HG02763 (cell line): Measurements from ENCODE around the gene GALNT1.
"Not testable (repeated sequence)": the region's sequence is repeated elsewhere in the genome, so short reads cannot be mapped to it uniquely, and the experiment has no call there.

Source experiments
- ATAC-seq: cut with Tn5 transposase; IDR thresholded peaks from one replicate; pipeline ENCODE4 v1.9.1; 2021; ENCODE audit warnings: mild to moderate bottlenecking, moderate library complexity; ENCODE audit not compliant: unreplicated experiment

The GALNT1 gene

GRCh38 chr18:35581546-35581897 lies at the start of gene GALNT1:
TSS of gene GALNT1 (plus strand) at chr18:35581740. CDS start at chr18:35654663, 72,923 bp downstream.
- ATAC-seq, result no peak

- no peak for ATAC-seq
Observed at GRCh38 chr18:35533916-35534405, 47.6 kb upstream of the GALNT1 start.

DNA sequence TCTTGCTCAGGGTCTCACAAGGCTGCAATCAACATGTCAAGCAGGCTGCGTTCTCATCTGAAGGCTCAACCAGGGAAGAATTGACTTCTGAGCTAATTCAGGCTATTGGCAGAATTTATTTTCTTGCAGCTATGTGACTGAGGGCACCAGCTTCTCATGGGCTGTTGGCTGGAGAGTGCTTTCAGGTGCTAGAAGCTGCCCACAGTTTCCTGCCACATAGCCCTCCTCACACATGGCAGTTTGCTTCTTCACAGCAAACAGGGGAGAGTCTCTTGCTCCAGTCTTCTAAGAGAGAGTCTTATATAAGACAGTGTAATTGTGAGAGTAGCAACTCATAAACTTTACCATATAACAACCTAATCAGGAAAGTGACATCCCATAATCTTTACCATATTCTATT lies 46.2 kb upstream of the GALNT1 start:
- ATAC-seq, result no peak

- no peak for ATAC-seq
Observed at GRCh38 chr18:35542356-35542755, 39.2 kb upstream of the GALNT1 start.

GRCh38 chr18:35547008-35547605 lies 34.4 kb upstream of the GALNT1 start:
- no peak for ATAC-seq

- no peak for ATAC-seq
Observed at GRCh38 chr18:35549564-35549963, 32.0 kb upstream of the GALNT1 start.

- ATAC-seq, result no peak
Observed at GRCh38 chr18:35553300-35553699, 28.2 kb upstream of the GALNT1 start.

GRCh38 chr18:35555538-35555937 lies 26.0 kb upstream of the GALNT1 start:
- ATAC-seq, result not testable (repeated sequence)

DNA sequence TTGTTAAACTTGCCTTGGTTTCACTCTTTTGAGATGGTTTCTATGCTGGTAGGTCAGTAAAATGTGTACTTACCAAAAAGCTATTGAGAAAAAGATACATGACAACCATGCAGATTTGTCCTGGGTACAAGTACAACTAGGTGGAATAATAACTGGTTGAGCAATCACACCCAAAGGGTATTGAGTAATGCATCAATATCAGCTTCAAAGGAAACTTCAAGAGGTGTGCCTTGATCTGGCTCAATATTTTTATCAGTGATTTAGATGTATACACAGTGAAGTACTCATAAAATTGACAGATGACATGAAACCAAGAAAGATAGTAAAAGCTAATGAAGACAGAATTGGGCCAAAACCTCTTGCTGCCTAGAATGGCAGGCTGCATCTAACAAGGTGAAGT lies 21.7 kb upstream of the GALNT1 start:
- no peak for ATAC-seq

GRCh38 chr18:35564795-35565453 lies 16.6 kb upstream of the GALNT1 start:
- peak; percentile 67 for ATAC-seq

- no peak for ATAC-seq
Observed at GRCh38 chr18:35566019-35566418, 15.5 kb upstream of the GALNT1 start.

GRCh38 chr18:35570182-35570581 lies 11.4 kb upstream of the GALNT1 start:
- no peak for ATAC-seq

- ATAC-seq, result no peak
Observed at GRCh38 chr18:35571138-35571537, 10.4 kb upstream of the GALNT1 start.

DNA sequence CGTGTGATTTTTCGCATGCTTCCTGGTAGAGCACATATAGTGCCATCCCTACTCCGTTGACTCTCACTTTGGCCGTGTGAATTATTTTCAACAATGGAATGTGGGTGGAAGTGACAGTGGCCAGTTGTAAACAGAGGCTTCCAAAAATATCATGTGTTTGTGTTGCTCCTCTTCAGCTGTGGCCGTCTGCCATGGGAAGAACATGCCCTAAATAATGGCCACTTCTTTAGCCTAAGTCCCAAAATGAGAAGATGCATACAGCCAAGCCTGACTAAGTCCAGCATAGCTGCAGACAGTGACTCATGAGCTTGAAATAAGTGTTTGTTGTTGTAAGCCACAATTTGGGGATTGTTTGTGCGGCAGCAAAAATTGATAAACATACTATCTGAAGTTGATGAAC lies 8.9 kb upstream of the GALNT1 start:
- no peak for ATAC-seq

- no peak for ATAC-seq
Observed at GRCh38 chr18:35573531-35573930, 8.0 kb upstream of the GALNT1 start.

DNA sequence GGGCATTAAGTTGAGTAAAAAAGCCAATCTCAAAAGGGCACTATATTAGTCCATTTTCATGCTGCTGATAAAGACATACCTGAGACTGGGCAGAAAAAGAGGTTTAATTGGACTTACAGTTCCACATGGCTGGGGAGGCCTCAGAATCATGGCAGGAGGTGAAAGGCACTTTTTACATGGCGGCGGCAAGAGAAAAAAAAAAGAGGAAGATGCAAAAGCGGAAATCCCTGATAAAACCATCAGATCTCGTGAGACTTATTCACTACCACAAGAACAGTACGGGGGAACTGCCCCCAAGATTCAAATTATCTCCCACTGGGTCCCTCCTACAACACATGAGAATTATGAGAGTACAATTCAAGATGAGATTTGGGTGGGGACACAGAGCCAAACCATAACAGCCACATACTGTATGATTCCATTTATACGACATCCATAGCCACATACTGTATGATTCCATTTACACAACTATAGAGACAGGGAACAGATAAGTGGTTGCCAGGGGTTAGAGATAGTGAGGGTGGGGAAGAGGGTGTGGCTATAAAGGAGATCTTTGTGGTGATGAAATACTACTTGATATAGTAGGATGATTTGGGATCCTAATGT lies 5.2 kb upstream of the GALNT1 start:
- ATAC-seq, result not testable (repeated sequence)

- peak; percentile 50 for ATAC-seq
Observed at GRCh38 chr18:35577045-35577848, 4.3 kb upstream of the GALNT1 start.

- ATAC-seq, result no peak
Observed at GRCh38 chr18:35578481-35578880, 3.1 kb upstream of the GALNT1 start.

DNA sequence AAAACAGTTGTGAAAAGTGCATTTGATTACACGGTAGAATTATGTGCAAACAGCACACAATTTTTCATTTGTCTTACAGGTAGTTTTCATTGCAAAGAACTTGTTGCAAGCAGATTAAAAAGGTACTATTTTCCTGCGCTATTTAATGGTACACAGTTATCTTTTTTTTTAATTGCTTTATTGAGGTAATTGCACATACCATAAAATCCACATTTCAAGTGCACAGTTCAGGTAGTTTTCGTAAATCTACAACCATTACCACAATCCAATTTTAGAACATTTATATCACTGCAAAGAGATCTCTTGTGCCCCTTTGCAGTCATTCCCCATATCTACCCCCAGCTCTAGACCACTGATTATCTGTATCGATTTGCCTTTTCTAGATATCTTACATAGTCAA lies 2.6 kb upstream of the GALNT1 start:
- ATAC-seq, result no peak

GRCh38 chr18:35580701-35581539 lies 620 bp upstream of the GALNT1 start:
- peak; percentile 36 for ATAC-seq
